Neural cell (in vitro differentiated cells): ENCODE data around the gene BRCA2.

Experiments
- CTCF ChIP-seq: fragments of 450-650 bp; IDR thresholded peaks from 2 replicates; pipeline ENCODE4 v1.5.1; 2014; ENCODE audit warnings: antibody characterized with exemption, mild to moderate bottlenecking, moderate library complexity; ENCODE audit not compliant: poor library complexity, severe bottlenecking
- EP300 ChIP-seq: fragments of 450-650 bp; conservative IDR thresholded peaks from 2 replicates; pipeline ENCODE4 v1.6.1; 2014; ENCODE audit warnings: antibody characterized with exemption, mild to moderate bottlenecking, moderate library complexity; ENCODE audit not compliant: poor library complexity, severe bottlenecking
- MXI1 ChIP-seq: fragments of 450-650 bp; conservative IDR thresholded peaks from 2 replicates; pipeline ENCODE4 v1.6.1; 2014; ENCODE audit warnings: antibody characterized with exemption, mild to moderate bottlenecking; ENCODE audit not compliant: poor library complexity, severe bottlenecking
- POLR2AphosphoS5 ChIP-seq: IDR thresholded peaks from 2 replicates; pipeline ENCODE4 v1.6.1; 2012
- RAD21 ChIP-seq: fragments of 450-650 bp; conservative IDR thresholded peaks from 2 replicates; pipeline ENCODE4 v1.6.1; 2014; ENCODE audit warnings: antibody characterized with exemption, mild to moderate bottlenecking, moderate library complexity
- TAF1 ChIP-seq: IDR thresholded peaks from 2 replicates; pipeline ENCODE4 v1.6.1; 2012; ENCODE audit warnings: low read depth

- TF ChIP-seq CTCF (no peak), EP300 (no peak), POLR2AphosphoS5 (no peak), RAD21 (no peak), MXI1 (no peak), TAF1 (no peak)
Measured at GRCh38 chr13:32430018-32430747, 114.9 kb downstream of the BRCA2 start.
